Stimulated activated CD4-positive, alpha-beta T cell treated with anti-CD3 and anti-CD28 coated beads, Interleukin-4, amount 100 ng/mL, for 1 hour (primary cell): Measurements from ENCODE around the gene PRXL2B.
"Not testable (repeated sequence)": the region's sequence is repeated elsewhere in the genome, so short reads cannot be mapped to it uniquely, and the experiment has no call there.

Experiments used
- DNase-seq: peaks from one replicate; pipeline ENCODE4 v3.0.0-alpha.2; 2020

The PRXL2B gene

DNA sequence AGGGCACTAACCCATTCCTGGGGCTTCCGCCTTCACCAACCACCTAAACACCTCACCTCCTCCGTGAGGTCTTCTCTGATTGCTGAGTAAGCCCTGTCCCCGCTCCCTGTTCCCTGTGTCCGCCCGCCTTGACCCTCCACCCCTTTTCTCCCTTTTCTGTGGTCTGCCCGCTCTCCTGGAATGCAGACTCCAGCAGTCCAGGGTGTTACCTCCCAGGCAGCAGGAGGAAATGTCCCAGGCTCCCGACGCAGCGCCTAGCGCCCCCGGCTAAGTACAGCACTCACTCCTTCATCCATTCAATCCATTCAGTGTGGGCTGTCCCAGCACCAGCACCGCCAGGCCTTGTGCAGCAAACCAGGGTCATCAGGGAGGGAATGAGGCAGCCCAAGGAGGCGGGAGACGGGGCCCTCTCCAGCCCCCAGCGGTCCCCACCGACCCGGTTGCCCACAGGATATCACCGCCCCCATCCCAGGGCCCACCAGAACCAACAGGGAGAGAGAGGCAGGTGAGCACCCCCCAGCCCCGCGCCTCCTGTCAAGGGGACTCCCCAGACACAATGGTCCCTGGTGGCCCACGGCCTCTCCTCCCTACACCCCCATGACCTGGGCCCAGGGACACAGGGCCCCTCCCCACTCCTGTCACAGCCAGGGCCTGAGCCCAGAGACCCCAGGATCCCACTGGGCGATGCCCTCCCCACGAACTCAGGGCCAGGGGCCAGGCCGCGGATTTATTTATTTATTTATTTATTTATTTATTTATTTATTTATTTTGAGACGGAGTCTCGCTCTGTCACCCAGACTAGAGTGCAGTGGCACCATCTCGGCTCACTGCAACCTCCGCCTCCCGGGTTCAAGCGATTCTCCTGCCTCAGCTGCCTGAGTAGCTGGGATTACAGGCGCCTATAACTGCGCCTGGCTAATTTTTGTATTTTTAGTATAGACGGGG lies 20.2 kb upstream of the PRXL2B start:
- no peak for DNase-seq

- DNase-seq: no peak
These were observed 19.4 kb upstream of the PRXL2B start for GRCh38 chr1:2567083-2567679.

GRCh38 chr1:2568187-2568816 lies 18.3 kb upstream of the PRXL2B start:
- DNase-seq: not testable (repeated sequence)

- no peak for DNase-seq
These were observed 17.5 kb upstream of the PRXL2B start for GRCh38 chr1:2569060-2569459.

DNA sequence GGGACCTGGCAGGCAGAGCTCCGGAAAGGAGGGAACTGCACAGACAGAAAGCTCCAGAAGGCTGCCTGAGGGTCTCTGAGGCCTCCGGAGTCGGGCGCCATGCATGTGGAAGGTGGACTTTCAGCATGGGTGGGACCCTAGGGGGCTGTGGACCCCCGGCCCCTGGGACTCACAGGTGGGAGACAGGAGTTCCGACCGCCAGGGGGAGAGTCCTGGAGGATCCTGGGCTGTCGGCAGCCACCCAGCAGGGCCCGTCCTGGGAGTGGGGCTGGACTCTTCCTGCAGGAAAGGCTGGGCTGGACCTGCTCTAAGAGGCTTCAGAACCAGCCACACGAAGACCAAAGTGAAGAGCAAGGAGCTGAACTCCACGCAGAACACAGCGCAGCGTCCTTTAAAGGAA lies 16.9 kb upstream of the PRXL2B start:
- DNase-seq: not testable (repeated sequence)

- no peak for DNase-seq
These were observed 16.2 kb upstream of the PRXL2B start for GRCh38 chr1:2570332-2570731.

DNA sequence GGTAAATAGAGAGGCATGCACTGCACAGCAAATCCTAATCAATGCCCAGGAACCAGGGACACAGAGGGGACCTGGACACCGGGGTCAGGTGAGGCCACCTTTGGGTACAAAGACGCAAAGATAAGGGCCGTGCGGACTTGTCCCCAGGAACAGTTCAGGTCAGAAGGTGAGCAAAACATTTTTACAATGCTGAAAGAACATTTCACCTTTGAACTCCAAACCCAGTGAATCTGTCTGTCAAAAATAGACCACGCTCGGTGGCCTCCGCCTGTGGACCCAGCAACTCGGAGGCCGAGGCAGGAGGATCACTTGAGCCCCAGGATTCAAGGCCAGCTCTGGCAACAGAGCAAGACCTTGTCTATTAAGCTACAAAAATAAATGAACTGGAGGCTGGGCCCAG lies 15.2 kb upstream of the PRXL2B start:
- no peak for DNase-seq

GRCh38 chr1:2573250-2573920 lies 13.2 kb upstream of the PRXL2B start:
- no peak for DNase-seq

GRCh38 chr1:2574350-2574749 lies 12.2 kb upstream of the PRXL2B start:
- DNase-seq: no peak

DNA sequence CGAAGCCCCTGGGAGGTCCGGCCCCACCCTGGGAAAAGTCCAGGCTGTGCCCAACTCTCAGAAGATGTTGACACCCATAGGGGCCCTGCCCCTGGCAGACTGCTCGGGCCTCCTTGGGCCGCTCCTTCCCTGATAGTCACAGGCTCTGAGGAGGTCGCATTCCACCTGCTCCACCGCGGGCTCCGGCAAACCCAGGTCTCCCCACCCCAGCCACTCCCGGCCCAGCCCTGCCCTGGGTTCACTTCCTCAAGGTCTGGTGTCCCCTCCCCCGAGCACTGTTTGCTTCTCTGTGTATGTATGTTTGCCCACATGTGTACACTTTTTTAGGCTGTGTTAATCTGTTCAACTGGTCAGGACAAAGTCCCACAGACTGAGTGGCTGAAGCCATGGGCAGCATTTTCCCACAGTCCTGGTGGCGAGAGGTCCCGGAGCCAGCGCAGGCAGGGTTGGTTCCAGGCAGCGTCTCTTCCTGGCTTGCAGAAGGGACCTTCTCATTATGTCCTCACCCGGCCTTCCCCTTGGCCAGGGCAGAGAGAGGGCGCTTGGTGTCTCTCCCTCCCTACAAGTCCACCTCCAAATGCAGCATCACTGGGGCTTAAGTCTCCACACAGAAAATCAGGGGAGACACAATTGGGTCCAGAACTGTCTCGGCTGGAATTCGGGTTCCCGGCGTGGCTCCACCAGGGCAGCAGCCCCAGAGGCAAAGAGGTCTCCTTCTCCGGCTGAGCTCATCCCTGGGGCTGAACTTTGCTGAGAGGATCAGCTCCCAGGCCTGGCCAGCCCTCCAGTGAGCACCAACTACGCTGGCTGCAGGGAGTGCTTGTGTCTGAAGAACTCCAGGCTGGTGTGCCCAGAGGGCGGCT lies 10.5 kb upstream of the PRXL2B start:
- DNase-seq: no peak

DNA sequence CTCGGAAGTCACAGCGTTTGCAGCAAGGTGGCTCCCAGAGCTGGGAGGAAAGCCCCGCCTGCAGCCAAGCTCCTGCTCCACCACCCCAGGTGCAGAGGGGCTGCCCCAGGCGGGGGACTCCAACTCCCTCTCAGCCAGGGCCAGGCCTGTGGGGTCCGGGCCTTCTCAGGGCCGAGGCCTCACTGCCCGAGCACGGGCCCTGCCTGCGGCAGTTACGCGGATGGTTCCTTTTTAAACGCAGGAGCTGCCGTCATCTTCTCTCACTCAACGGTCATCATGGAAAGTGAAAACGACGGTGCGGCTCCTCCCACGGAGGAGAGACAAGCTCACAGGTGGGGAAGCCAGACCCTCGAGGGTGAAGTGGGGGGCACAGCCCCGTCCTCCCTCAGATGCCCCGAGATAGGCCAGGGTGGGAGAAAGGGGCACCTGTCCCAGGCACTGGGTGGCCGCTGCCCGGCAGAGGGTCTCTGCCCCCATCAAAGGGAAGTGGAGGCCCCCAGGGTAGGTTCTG lies 9.0 kb upstream of the PRXL2B start:
- DNase-seq: peak; percentile 44

- DNase-seq: no peak
These were observed 7.8 kb upstream of the PRXL2B start for GRCh38 chr1:2578758-2579118.

- DNase-seq: no peak
These were observed 5.9 kb upstream of the PRXL2B start for GRCh38 chr1:2580691-2581090.

DNA sequence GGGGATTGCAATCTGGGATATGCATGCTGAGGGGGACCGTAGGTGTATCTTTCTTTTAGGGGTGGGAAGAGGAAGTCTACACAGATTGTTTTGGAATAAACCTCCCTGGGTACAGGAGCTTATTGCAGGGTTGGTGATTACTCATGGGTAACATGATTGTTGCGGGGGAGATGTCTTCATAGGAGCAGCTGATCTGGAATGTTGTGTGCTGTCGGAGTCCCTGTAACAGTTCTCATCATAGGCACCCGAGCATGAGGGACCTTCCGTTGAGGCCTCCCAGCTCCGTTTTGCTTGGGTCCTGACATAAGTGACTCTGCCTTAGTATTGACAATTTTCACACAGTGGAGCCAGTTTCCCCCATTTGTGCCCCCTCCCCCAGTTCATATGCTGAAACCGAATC lies 4.2 kb upstream of the PRXL2B start:
- DNase-seq: no peak

- no peak for DNase-seq
These were observed 3.2 kb upstream of the PRXL2B start for GRCh38 chr1:2583331-2583791.

DNA sequence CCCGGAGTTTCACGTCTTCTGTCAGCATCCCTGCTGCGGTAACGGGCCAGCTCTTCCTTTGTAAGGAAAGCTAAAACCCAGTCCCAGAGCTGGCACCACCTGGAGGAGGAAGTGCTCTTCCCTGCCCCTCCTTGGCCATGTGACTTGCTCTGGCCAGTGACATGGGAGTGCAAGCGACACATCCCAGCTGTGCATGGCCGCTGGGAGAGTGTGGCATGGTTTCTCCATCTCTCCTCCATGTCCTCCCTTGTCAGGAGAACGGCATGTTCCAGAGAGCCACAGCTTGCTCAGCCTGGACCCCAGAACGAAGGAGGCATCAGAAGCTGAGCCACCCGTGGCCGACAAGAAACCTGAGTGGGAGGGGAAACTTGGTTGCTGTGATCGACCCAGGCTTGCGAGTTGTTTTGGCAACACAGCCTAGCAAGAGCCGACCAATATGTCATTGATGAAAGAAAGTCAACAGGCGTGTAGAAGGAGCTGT lies 2.7 kb upstream of the PRXL2B start:
- peak; percentile 36 for DNase-seq

DNA sequence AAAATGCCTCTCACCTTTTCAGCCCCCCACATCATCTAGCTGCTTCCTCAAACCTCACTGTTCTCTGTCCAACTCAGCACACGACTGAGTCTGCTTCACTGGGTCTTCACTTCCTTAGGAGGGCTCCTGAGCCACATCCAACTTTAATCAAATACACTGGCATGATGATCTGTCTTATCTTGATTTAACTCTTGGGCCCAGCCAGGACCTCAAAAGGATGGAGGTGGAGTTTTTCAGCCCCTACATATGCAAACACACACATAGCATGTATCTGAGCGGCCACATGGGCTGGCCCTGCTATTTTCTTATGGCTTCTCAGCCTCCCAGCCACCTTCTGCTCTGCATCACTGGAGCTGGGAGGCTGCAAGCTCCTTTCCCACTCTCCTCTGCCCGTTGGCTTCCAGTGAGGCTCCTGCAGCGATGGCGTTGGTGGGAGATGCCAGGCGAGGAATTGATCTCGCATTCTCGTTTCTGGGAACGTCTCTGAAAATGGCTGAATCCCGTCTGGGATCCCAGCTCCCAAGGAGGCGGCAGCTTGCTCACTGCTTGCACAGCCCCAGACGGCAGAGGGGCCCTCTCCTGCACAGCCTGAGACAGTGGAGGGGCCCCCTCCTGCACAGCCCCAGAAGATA lies 1.8 kb upstream of the PRXL2B start:
- no peak for DNase-seq

GRCh38 chr1:2585318-2586092 lies 1.1 kb upstream of the PRXL2B start:
- DNase-seq: peak; percentile 61

- DNase-seq: no peak
These were observed 688 bp downstream of the PRXL2B start for GRCh38 chr1:2587071-2587859.
